A673 (cell line): ENCODE data around the gene CAMK4.

ENCODE experiments used
- CTCF ChIP-seq: fragments of 300-800, 200-600 bp; sonication (generic); conservative IDR thresholded peaks from 2 replicates; pipeline ENCODE4 v1.5.1; 2017; ENCODE audit warnings: low read depth, mild to moderate bottlenecking, antibody characterized with exemption, low read length, moderate library complexity, mixed read lengths
- EZH2 ChIP-seq: fragments of 200-600 bp; sonication (generic); IDR thresholded peaks from 2 replicates; pipeline ENCODE4 v1.6.1; 2017; ENCODE audit warnings: borderline replicate concordance, low read depth, mild to moderate bottlenecking, mixed read lengths, antibody characterized with exemption, low read length; ENCODE audit not compliant: poor library complexity, severe bottlenecking

- TF ChIP-seq CTCF (no peak), EZH2 (no peak)
Observed at GRCh38 chr5:111227801-111228200, 3.6 kb downstream of the CAMK4 start.
